D721Med (cell line): ENCODE results near the gene GALNT18.

Source experiments
- DNase-seq: peaks from one replicate; pipeline ENCODE4 v3.0.0; 2011; ENCODE audit warnings: low spot score; ENCODE audit not compliant: insufficient read length
- FAIRE-seq: peaks from 2 replicates; lab custom pipeline; 2011; peaks lifted over from hg19 to GRCh38; lab: Jason Lieb, UNC
- TF ChIP-seq, protein P1 (sequence below): IDR thresholded peaks from 2 replicates; pipeline ENCODE4 v1.5.1; 2012; ENCODE audit warnings: mild to moderate bottlenecking, control low read depth; ENCODE audit not compliant: insufficient read depth; ENCODE audit errors: missing control alignments

GALNT18 gene

GRCh38 chr11:11416502-11416901 is 205.3 kb downstream of the GALNT18 start:
- TF ChIP-seq, protein P1, sequence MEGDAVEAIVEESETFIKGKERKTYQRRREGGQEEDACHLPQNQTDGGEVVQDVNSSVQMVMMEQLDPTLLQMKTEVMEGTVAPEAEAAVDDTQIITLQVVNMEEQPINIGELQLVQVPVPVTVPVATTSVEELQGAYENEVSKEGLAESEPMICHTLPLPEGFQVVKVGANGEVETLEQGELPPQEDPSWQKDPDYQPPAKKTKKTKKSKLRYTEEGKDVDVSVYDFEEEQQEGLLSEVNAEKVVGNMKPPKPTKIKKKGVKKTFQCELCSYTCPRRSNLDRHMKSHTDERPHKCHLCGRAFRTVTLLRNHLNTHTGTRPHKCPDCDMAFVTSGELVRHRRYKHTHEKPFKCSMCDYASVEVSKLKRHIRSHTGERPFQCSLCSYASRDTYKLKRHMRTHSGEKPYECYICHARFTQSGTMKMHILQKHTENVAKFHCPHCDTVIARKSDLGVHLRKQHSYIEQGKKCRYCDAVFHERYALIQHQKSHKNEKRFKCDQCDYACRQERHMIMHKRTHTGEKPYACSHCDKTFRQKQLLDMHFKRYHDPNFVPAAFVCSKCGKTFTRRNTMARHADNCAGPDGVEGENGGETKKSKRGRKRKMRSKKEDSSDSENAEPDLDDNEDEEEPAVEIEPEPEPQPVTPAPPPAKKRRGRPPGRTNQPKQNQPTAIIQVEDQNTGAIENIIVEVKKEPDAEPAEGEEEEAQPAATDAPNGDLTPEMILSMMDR, result no peak
- FAIRE-seq, result no peak
- DNase-seq, result no peak

DNA sequence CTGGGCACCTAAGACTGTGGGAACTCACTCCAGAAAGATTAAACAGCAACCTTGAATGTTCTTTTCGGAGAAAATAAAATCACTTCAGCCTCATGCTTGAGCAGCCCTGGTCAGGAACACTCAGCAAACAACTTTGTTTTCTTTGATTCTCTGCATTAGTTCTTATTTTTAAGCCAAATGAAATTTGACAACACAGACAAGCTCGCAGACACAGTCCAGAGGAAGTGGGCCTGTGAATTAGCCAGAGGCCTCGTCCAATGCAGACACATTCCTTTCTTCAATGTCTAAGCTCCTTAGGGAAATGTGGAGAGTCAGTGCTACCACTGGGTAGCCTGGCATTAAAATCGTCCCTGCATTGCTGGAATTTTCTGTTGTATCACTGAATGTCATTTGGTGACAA is 205.9 kb downstream of the GALNT18 start:
- DNase-seq (no peak), FAIRE-seq (no peak)
- TF ChIP-seq, protein P1, result no peak

DNA sequence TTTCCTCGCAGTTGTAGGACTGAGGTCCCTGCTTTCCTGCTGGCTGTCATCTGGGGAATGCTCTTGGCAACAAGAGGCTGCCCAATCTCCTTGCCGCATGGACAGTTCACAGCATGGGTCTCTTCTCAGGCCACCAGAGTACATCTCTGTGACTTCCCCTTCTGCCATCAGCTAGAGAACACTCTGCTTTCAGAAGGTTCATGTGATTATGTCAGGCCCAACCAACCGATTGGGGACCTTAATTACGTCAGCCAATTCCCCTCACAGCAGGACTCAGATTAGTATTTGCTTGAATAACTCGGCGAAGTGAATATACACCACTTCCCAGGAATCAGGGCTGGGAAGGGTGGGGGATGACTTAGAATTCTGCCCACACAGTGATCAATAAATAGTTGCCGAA is 206.8 kb downstream of the GALNT18 start:
- FAIRE-seq (no peak), DNase-seq (no peak)
- TF ChIP-seq, protein P1, result no peak

DNA sequence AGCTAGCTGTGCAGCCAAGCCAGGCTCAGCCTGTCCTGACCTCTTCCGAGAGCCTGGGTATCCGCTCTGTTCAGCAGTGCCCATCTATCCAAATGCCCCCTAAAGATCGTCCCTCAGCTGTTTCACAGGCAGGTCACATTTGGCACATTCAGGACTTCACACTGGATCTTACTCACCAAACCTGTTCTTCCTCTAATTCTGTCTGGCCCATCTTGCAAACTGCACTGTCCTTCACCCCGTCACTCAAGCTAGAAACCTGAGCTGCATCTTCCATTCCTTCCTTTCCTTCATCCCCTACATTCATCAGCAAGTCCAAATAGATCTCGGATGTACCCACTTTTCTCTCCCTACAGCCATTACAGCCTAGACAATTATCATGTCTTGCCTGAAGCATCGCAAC is 208.0 kb downstream of the GALNT18 start:
- no peak for DNase-seq
- TF ChIP-seq, protein P1, result no peak
- FAIRE-seq, result no peak

- no peak for DNase-seq
- no peak for FAIRE-seq
Observed at GRCh38 chr11:11411401-11411985, 210.3 kb downstream of the GALNT18 start.

GRCh38 chr11:11409901-11410300 is 211.9 kb downstream of the GALNT18 start:
- TF ChIP-seq, protein P1, result no peak
- no peak for DNase-seq
- no peak for FAIRE-seq

More at GRCh38 chr11:11411401-11411985, 210.3 kb downstream of the GALNT18 start:
- TF ChIP-seq, protein P1, result no peak

DNA sequence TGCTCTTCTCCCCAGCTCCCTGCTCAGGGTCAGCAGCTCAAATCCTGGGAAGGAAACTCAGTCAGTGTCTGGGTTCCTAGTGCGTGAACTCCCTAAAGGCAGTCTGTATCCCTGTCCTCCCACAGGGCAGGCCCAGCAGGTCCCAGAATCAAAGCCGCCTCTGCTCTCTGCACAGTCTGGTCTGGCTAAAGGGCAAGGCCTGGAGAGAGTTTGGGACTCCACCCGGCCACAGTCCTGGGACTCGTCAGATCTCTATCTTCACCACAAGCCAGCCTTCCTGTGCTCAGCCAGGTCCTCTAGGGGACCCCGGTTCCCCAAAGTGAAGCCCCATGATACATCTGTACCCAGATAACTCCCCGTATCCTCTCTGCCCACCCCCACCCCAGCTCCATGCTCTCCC is 212.6 kb downstream of the GALNT18 start:
- TF ChIP-seq, protein P1, result no peak
- DNase-seq (no peak), FAIRE-seq (no peak)
